ENCODE results near the gene KRT80. TPM values are rescaled to one million over a fixed set of nuclear protein-coding genes. Genes with fewer than 3 reads are reported as not detected.

The KRT80 gene
- polyA plus RNA-seq, 3 donors, result 0.18 to 0.52 (median 0.37) TPM

GRCh38 chr12:52157566-52158150, 34.2 kb downstream of the KRT80 start:
- TF ChIP-seq, protein P1, sequence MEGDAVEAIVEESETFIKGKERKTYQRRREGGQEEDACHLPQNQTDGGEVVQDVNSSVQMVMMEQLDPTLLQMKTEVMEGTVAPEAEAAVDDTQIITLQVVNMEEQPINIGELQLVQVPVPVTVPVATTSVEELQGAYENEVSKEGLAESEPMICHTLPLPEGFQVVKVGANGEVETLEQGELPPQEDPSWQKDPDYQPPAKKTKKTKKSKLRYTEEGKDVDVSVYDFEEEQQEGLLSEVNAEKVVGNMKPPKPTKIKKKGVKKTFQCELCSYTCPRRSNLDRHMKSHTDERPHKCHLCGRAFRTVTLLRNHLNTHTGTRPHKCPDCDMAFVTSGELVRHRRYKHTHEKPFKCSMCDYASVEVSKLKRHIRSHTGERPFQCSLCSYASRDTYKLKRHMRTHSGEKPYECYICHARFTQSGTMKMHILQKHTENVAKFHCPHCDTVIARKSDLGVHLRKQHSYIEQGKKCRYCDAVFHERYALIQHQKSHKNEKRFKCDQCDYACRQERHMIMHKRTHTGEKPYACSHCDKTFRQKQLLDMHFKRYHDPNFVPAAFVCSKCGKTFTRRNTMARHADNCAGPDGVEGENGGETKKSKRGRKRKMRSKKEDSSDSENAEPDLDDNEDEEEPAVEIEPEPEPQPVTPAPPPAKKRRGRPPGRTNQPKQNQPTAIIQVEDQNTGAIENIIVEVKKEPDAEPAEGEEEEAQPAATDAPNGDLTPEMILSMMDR (IDR thresholded peaks at IDR 0.05), result no peak
- H3K9ac ChIP-seq (ENCODE audit: insufficient read depth, low read length, poor library complexity, severe bottlenecking), result no peak overlapping the region
- peaks cover 0 to 6% of the 10 kb centered on the region in 2 donors for H3K27me3 ChIP-seq (ENCODE audit: control insufficient read depth in 2 of 2, insufficient read depth in 2 of 2, low read length in 2 of 2)
- H3K4me1 ChIP-seq (ENCODE audit: control insufficient read depth in 1 of 2, insufficient read depth in 2 of 2, low read length in 2 of 2), result peaks cover 0 to under 1% of the 10 kb centered on the region in 2 donors
- H4K20me1 ChIP-seq (ENCODE audit: insufficient read depth, low read length), result no peaks in the 10 kb centered on the region
- no peak overlapping the region for H3K4me3 Mint-ChIP-seq
- no peaks in the 10 kb centered on the region for H3K9me3 ChIP-seq (replicated peaks in 1 of 2; ENCODE audit: control insufficient read depth in 1 of 2, insufficient read depth in 1 of 2, low read length in 2 of 2)
- H3K27me3 Mint-ChIP-seq (ENCODE audit: low read depth in 3 of 3), result peaks cover 10 to 13% (median 11%) of the 10 kb centered on the region in 3 donors
- H3K36me3 ChIP-seq (replicated peaks in 1 of 2; ENCODE audit: control insufficient read depth in 1 of 2, insufficient read depth in 2 of 2, low read length in 2 of 2), result no peaks in the 10 kb centered on the region
- no peak overlapping the region for H3K4me3 ChIP-seq (replicated peaks in 1 of 3; ENCODE audit: low read depth in 2 of 3, low read length in 3 of 3)
- no peak overlapping the region for H3K27ac ChIP-seq (ENCODE audit: low read depth in 1 of 2, low read length in 2 of 2)
- H3K9me3 Mint-ChIP-seq, result peaks cover 0 to 5% (median 2%) of the 10 kb centered on the region in 7 donors
- H3K79me2 ChIP-seq (ENCODE audit: insufficient read depth, low read length), result no peaks in the 10 kb centered on the region
- no peak overlapping the region for H2AFZ ChIP-seq (ENCODE audit: insufficient read depth, low read depth, low read length, poor library complexity, severe bottlenecking)
- no peak overlapping the region for H3K4me2 ChIP-seq (replicated peaks; ENCODE audit: extremely low read depth, low read length, poor library complexity, severe bottlenecking)
- no peaks in the 10 kb centered on the region for H3K36me3 Mint-ChIP-seq
- intact Hi-C loops (cut with micrococcal nuclease), result loop anchor here (2.0 to 10.0 kb wide), 3 partner anchors 57 to 717 kb away; no protein-coding TSS in a partner anchor
- H3K27ac Mint-ChIP-seq, result no peak overlapping the region
- 93% methylated on average over 3 of the region's 5 CpGs for WGBS (ENCODE audit: insufficient coverage)
- no peak for DNase-seq
- H3K4me1 Mint-ChIP-seq, result peaks cover 3% of the 10 kb centered on the region

DNA sequence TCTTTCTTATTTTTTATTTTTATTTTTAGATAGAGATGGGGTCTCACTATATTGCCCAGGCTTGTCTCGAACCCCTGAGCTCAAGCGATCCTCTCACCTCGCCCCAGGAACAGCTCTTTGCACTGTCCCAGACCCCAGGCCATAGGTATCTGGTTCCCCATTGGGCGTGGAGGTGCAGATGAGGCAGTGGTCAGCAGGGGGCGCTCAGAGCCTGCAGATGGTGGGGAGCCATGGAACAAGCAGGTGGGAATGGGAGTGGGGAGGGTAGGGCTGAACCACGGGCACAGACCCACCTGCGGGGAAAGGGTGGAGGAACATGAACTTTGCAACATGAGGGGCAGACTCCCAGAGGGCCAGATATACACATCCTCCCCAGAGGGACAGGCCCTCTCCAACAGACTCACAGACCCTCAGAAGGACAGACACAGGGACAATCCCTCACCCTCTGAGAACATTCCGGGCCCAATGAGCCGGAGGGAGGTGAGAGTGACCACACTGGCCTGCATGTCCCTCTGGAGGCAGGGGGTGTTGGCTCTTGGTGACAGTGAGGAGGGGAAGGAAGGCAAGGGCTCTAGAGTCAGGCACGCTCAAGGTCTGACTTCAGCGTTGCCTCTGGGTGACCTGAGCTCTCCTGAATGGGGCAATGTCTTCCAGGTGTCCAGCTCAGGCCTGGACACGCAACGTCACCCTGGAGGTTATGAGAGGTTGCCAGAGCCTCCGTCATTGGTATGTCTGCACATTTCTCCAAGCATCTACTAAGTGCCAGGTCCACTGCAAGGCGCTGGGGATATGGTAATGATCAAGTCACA, 34.9 kb downstream of the KRT80 start:
- H3K4me2 ChIP-seq (replicated peaks; ENCODE audit: extremely low read depth, low read length, poor library complexity, severe bottlenecking), result no peak overlapping the region

More for the DNA sequence above, 34.9 kb downstream of the KRT80 start:
- H3K27ac ChIP-seq (ENCODE audit: low read depth in 1 of 2, low read length in 2 of 2), result no peak overlapping the region
- intact Hi-C loops (cut with micrococcal nuclease), result loop anchor here (1.0 to 10.0 kb wide), 5 partner anchors 58 to 718 kb away; no protein-coding TSS in a partner anchor
- peaks cover 3 to 7% of the 10 kb centered on the region in 2 donors for H3K4me1 ChIP-seq (ENCODE audit: control insufficient read depth in 1 of 2, insufficient read depth in 2 of 2, low read length in 2 of 2)
- Mint-ChIP-seq H3K27me3 (ENCODE audit: low read depth in 3 of 3) (peaks cover 12 to 19% (median 13%) of the 10 kb centered on the region in 3 donors), H3K36me3 (no peaks in the 10 kb centered on the region), H3K9me3 (peaks cover 0 to 5% (median 2%) of the 10 kb centered on the region in 7 donors), H3K4me1 (peaks cover 4% of the 10 kb centered on the region), H3K27ac (peak overlapping the region in 1 of 7 donors; percentile 24), H3K4me3 (no peak overlapping the region)
- WGBS (ENCODE audit: insufficient coverage), result 72% methylated on average over 8 of the region's 15 CpGs
- H3K9ac ChIP-seq (ENCODE audit: insufficient read depth, low read length, poor library complexity, severe bottlenecking), result no peak overlapping the region
- H3K27me3 ChIP-seq (ENCODE audit: control insufficient read depth in 2 of 2, insufficient read depth in 2 of 2, low read length in 2 of 2), result peaks cover 0 to 9% of the 10 kb centered on the region in 2 donors
- no peaks in the 10 kb centered on the region for H3K9me3 ChIP-seq (replicated peaks in 1 of 2; ENCODE audit: control insufficient read depth in 1 of 2, insufficient read depth in 1 of 2, low read length in 2 of 2)
- DNase-seq, result peak; percentile 60 to 74 (median 65)
- H3K79me2 ChIP-seq (ENCODE audit: insufficient read depth, low read length), result no peaks in the 10 kb centered on the region
- TF ChIP-seq, protein P1 (IDR thresholded peaks at IDR 0.05), result peak; percentile 97
- no peaks in the 10 kb centered on the region for H4K20me1 ChIP-seq (ENCODE audit: insufficient read depth, low read length)
- no peaks in the 10 kb centered on the region for H3K36me3 ChIP-seq (replicated peaks in 1 of 2; ENCODE audit: control insufficient read depth in 1 of 2, insufficient read depth in 2 of 2, low read length in 2 of 2)
- H2AFZ ChIP-seq (ENCODE audit: insufficient read depth, low read depth, low read length, poor library complexity, severe bottlenecking), result no peak overlapping the region
- H3K4me3 ChIP-seq (replicated peaks in 1 of 3; ENCODE audit: low read depth in 2 of 3, low read length in 3 of 3), result no peak overlapping the region
